ENCODE measurements around the gene CIDEA.

DNA sequence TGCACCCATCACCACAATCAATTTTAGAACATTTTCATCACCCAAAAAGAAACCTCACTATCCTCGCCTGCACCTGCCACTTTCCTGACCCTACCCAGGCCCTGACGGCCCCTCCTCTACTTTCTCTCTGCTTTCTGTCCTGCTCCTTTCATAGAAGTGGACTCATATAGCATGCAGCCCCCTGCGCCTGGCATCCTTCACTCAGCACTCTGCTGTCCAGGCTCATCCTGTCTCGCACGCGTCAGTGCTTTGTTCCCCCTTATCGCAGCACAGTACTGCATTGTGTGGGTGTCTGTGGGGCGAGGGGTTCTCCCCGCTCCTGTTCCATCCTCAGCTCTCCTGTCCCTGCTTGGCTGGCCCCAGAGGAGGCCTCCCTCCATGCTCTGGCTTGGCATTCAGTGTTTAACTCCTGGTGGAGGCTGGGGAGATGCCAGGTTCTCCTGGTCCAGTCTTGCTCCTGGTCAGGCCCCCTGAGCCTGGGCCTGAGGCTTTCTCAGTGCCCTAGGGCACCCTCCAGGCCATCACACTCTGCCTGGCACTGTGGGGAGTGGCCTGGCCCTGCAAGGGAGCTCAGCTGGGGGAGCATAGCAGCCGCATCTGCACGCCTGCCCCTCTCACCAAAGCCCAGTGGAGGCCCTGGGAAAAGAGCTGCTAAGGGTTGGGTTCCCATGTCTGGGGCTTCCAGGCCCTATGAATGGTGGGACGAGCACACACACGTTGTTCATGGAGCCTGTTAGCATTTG lies 47.3 kb downstream of the CIDEA start:
- TF ChIP-seq POLR2A (IDR thresholded peaks at IDR 0.05): no peak
- TF ChIP-seq, protein P1, sequence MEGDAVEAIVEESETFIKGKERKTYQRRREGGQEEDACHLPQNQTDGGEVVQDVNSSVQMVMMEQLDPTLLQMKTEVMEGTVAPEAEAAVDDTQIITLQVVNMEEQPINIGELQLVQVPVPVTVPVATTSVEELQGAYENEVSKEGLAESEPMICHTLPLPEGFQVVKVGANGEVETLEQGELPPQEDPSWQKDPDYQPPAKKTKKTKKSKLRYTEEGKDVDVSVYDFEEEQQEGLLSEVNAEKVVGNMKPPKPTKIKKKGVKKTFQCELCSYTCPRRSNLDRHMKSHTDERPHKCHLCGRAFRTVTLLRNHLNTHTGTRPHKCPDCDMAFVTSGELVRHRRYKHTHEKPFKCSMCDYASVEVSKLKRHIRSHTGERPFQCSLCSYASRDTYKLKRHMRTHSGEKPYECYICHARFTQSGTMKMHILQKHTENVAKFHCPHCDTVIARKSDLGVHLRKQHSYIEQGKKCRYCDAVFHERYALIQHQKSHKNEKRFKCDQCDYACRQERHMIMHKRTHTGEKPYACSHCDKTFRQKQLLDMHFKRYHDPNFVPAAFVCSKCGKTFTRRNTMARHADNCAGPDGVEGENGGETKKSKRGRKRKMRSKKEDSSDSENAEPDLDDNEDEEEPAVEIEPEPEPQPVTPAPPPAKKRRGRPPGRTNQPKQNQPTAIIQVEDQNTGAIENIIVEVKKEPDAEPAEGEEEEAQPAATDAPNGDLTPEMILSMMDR (IDR thresholded peaks at IDR 0.05): no peak

All from testis (tissue), 2 donors.